ENCODE measurements around the gene ABCF2.

The ABCF2 gene

GRCh38 chr7:151242159-151243044 lies 15.4 kb upstream of the ABCF2 start:
- no peak for DNase-seq (ENCODE audit: low read depth in 2 of 3, low spot score in 2 of 3)

GRCh38 chr7:151241755-151242096 lies 14.7 kb upstream of the ABCF2 start:
- no peak for DNase-seq (ENCODE audit: low read depth in 2 of 3, low spot score in 2 of 3)

- DNase-seq (ENCODE audit: low read depth in 2 of 3, low spot score in 2 of 3), result no peak
These were observed 14.1 kb upstream of the ABCF2 start for GRCh38 chr7:151240942-151241754.

- DNase-seq (ENCODE audit: low read depth in 2 of 3, low spot score in 2 of 3), result no peak
These were observed 13.5 kb upstream of the ABCF2 start for GRCh38 chr7:151240536-151240935.

DNA sequence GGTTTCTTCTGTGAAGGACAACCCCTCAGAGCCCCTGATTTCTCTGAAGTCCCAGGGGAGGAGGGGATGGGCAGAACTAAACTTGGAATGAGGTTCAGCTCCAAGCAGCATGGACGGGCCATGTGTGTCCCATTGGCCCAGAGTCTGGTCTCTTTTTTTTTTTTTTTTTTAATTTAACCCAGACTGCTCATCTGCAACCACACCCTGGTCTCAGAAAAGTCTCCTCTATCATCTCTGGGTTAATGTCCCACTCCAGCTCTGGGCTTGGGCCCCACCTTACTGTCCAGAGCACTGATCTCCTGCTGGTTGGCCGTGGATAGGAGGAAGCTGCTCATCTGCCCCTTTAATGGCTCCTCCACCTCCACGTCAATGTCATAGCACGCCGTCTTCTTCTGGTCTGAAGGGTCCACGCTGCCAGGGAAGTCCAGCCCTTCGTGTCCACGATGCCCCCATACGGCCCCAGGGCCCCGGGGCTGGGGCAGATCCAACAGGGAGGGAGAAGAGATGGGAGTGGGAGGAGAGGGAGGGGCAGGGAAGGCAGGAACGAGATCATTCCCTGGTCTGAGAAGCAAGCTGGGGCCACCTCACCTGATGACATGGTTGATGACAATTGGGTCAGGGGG lies 12.9 kb upstream of the ABCF2 start:
- no peak for DNase-seq (ENCODE audit: low read depth in 2 of 3, low spot score in 2 of 3)

DNA sequence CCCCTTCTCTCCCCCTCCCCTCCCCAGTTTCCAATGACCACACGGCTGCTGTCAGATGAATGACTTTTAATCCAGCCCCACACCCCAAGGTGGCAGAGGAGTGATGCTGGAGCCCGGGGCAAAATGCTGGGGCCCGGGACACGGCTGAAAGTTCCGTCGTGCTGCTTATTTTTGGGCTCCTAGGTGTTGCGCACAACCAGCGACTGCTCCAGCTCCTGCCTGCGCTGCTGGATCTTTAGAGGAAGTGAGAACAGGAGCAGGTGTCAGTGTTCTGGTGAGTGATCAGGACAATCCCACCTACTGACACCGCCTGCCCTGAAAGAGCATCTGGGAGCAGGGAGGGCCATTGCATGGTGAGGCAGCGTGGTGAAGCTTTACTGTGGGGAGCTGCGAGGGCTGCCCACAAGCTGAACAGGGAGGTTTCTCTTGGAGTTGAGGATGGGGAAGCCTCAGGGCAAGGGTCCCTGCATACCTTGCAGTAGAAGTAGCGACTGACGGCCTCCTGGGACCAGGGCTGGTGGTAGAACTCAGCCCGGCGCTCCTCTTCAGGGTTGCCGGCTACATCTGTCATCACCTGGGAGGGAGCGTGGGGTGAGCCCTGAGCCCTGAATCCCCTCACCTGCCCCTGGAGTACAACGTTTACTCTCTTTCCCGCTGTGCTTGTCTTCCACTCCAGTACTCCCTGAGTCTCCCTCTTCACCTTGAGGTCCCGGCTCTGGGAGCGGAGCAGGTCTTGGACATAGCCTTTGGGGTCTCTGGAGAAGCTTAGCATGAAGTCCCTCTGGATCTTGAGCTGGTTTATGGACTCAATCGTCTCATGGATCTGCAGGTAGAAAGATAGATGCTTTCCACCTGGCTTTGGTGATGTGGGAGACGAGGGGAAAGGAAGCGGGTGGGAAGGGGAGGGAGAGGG lies 12.2 kb upstream of the ABCF2 start:
- no peak for DNase-seq (ENCODE audit: low read depth in 2 of 3, low spot score in 2 of 3)

- no peak for DNase-seq (ENCODE audit: low read depth in 2 of 3, low spot score in 2 of 3)
These were observed 11.3 kb upstream of the ABCF2 start for GRCh38 chr7:151238190-151238810.

- no peak for DNase-seq (ENCODE audit: low read depth in 2 of 3, low spot score in 2 of 3)
These were observed 10.5 kb upstream of the ABCF2 start for GRCh38 chr7:151237244-151238189.

DNA sequence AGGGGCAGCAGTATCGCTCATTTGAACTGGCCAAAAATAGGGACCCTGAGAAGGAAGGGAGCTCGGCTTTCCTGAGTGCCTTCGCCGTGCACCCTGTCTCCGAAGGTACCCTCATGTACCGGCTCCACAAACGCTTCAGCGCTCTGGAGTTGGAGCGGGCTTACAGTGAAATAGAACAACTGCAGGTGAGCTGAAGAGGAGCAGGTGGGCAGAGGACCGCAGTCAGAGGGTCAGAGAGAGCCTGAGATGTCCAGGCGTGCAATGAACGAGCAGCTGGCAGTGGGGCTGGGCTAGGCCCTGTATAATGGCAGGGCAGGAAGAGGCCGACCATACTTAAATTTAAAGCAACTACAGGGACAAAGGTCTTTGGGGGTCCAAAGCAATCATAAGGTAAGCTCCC lies 9.4 kb upstream of the ABCF2 start:
- no peak for DNase-seq (ENCODE audit: low read depth in 2 of 3, low spot score in 2 of 3)

DNA sequence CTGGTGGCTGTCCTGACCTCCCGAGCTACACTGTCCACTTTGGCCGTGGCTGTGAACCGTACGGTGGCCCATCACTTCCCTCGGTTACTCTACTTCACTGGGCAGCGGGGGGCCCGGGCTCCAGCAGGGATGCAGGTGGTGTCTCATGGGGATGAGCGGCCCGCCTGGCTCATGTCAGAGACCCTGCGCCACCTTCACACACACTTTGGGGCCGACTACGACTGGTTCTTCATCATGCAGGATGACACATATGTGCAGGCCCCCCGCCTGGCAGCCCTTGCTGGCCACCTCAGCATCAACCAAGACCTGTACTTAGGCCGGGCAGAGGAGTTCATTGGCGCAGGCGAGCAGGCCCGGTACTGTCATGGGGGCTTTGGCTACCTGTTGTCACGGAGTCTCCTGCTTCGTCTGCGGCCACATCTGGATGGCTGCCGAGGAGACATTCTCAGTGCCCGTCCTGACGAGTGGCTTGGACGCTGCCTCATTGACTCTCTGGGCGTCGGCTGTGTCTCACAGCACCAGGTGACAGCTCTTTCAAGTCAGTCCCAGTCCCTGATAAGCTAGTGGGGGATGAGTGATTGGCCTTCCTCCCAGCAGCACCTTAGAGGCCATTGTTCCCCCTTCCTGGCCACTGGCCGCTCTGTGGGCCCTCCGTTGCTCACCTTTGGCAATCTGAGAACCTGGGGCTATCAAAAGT lies 8.2 kb upstream of the ABCF2 start:
- no peak for DNase-seq (ENCODE audit: low read depth in 2 of 3, low spot score in 2 of 3)

DNA sequence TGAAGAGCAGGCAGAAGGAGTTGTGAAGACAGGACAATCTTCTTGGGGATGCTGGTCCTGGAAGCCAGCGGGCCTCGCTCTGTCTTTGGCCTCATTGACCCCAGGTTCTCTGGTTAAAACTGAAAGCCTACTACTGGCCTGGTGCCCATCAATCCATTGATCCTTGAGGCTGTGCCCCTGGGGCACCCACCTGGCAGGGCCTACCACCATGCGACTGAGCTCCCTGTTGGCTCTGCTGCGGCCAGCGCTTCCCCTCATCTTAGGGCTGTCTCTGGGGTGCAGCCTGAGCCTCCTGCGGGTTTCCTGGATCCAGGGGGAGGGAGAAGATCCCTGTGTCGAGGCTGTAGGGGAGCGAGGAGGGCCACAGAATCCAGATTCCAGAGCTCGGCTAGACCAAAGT lies 6.8 kb upstream of the ABCF2 start:
- no peak for DNase-seq (ENCODE audit: low read depth in 2 of 3, low spot score in 2 of 3)

DNA sequence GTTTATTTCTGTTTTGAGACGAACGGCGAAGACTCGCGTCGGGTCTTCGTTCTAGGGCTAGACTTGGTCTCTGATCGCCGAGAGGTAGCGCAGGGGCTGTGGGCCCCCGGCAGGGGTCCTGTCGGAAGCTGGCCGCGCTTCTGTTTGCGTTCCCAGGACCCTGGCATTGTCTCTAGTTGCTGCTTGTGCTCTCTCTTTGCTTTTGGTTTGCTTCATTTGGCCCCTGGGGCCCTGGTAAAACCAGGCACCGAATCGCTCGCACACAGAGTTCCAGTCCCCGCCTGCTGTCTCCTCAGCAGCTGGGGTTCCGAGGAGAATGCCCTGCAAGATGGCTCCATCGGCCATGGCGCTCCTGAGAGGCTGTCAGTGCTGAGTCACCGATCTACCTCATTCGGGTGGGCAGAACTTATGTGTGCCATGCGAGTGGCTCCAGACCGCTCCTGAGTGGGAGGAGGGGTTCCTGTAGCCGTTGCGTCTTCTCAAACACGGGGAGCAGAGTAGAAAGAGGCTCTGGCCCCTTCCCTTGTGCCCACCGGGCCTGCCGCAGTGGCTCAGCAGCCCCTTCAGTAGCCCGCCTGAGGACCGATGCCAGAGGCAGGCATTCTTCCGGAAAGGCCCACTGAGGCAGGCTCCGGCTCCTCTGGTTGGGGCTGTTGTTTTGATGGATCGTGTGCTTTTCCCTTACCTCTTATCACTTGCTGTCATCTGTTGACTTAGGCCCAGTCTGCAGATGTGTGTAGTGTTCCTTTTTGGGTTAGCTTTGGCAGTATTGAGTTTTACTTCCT lies 6.1 kb upstream of the ABCF2 start:
- peak in 2 of 3 experiments; percentile 44 to 58 for DNase-seq (ENCODE audit: low read depth in 2 of 3, low spot score in 2 of 3)

DNA sequence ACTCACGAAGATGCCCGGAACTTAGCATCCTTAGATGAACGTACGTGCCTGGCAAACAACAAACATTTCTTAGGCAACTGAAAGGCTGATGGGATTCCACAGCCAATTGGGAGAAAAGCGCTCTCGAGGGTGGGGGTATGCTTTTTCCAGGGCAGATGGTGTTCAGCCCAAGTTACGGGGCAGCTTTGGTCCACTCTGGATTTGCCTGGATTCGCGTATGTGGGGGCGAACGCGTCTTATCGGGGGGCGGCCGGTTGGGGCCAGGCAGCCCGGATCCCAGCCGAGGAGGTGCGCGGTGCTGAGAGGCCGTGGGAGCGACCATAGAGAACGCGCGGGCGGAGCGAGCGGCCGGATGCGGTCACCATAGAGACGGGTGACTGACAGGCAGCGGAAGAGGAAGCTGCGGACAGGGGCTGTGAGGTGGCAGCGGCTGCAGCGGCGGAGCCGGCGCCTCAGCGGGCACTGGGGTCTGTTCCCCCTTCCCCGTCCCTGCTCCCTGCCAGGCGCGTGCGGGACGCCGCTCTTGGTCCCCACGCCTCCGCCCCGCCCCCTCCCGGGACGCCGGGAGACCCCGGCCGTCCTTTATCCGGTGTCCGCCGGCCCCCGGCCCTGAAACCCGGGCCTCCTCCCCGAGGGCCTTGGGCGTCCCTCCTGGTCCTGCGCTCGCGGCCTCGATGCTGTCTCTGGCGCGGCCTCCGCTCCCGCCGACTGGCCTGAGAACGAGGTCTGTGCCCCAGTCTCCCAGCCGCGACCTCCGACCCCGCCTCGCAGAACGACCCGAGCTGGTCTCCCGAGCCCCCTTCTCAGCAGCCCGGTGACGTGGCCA lies 5.3 kb upstream of the ABCF2 start, which contains the start of gene CHPF2:
Gene CHPF2, plus strand, starts transcription at position 393 of the 826 bp plus-strand sequence. CDS start 1,529 bp downstream, outside the sequence.
- DNase-seq (ENCODE audit: low read depth in 2 of 3, low spot score in 2 of 3), result peak; percentile 81 to 90 (median 86)

DNA sequence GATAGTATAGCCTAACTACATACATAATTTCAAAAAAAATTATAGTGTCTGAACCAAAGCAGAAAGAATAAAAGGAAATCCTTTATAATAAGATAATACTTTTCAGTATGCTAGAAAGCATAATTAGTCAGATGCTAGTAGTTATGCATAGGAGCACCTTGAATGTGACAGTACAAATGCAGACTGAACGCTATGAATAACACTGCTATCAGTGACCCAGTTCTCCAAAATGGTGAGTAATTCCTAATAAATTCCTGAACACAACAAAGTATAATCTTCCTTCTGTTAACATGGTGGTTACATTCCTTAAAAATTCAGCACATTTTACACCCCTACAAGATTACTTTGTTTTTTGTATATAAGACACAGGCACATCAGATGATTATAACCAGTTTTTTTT lies 4.1 kb upstream of the ABCF2 start:
- no peak for DNase-seq (ENCODE audit: low read depth in 2 of 3, low spot score in 2 of 3)

DNA sequence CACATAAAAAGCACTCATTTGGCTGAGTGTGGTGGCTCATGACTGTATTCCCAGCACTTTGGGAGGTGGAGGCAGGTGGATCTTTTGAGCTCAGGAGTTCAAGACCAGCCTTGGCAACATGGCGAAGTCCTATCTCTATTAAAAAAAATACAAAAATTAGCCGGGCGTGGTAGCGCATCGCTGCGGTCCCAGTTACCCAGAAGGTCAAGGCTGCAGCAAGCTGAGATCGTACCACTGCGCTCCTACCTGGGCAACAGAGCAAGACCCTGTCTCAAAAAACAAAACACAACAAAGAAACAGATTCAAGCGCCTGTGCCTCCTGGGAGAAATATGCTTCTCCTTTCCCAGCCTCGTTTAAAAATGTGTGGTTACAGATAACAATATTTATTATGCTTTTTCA lies 2.2 kb upstream of the ABCF2 start:
- no peak for DNase-seq (ENCODE audit: low read depth in 2 of 3, low spot score in 2 of 3)

GRCh38 chr7:151228024-151228866 lies 1.2 kb upstream of the ABCF2 start:
- no peak for DNase-seq (ENCODE audit: low read depth in 2 of 3, low spot score in 2 of 3)

Data from activated CD8-positive, alpha-beta memory T cell treated with anti-CD3 and anti-CD28 coated beads for 48 hours (primary cell).